Caco-2 (cell line): ENCODE results near the gene NT5C1A. TPM values are rescaled to one million over a fixed set of nuclear protein-coding genes. Genes with fewer than 3 reads are reported as not detected.

ENCODE experiments used
- BruUV-seq: library from RNA; stranded (reverse); fragments of 400-500 nt; replicated peaks from 2 replicates; lab custom pipeline; 2021; lab: Mats Ljungman, UMichigan
- CTCF ChIA-PET: fragments of 300-600 bp; sonication (Branson Sonifier 250); formaldehyde crosslinking; loops from one replicate; lab custom pipeline; 2022; ENCODE audit warnings: antibody characterized with exemption; lab: Charles Lee
- POLR2A ChIA-PET: fragments of 300-600 bp; sonication (Branson Sonifier 250); formaldehyde crosslinking; loops from one replicate; lab custom pipeline; 2022; ENCODE audit warnings: antibody characterized with exemption; lab: Charles Lee
- DNase-seq, 2 experiments: peaks; one replicate each; pipeline versions ENCODE4 v3.0.0 to v3.0.0-alpha.2; 2020 to 2022
- H3K27me3 ChIP-seq: replicated peaks from 2 replicates; pipeline ENCODE4 v1.6.0; 2011; ENCODE audit warnings: low read length; ENCODE audit not compliant: control insufficient read depth, insufficient read depth
- H3K36me3 ChIP-seq: 2 replicates; pipeline ENCODE4 v1.5.1; 2011; ENCODE audit warnings: low read length; ENCODE audit not compliant: control insufficient read depth, insufficient read depth
- H3K4me1 ChIP-seq: fragments of 250-450 bp; sonication (Bioruptor Pico); 2 replicates; pipeline ENCODE4 v1.5.1; 2020; ENCODE audit warnings: mild to moderate bottlenecking
- H3K4me3 ChIP-seq: 2 replicates; pipeline ENCODE4 v1.5.1; 2011; ENCODE audit warnings: low read depth, mild to moderate bottlenecking, control low read depth, low read length
- H3K9me3 ChIP-seq: fragments of 250-450 bp; sonication (Bioruptor Pico); 2 replicates; pipeline ENCODE4 v1.5.1; 2020; ENCODE audit warnings: mild to moderate bottlenecking, moderate library complexity
- H3K27ac Mint-ChIP-seq: one replicate; pipeline ENCODE4 v1.8.0; 2022; ENCODE audit warnings: mixed read lengths; ENCODE audit not compliant: unreplicated experiment
- H3K27me3 Mint-ChIP-seq: one replicate; pipeline ENCODE4 v1.8.0; 2022; ENCODE audit warnings: mixed read lengths; ENCODE audit not compliant: insufficient read depth, unreplicated experiment
- H3K36me3 Mint-ChIP-seq: one replicate; pipeline ENCODE4 v1.8.0; 2022; ENCODE audit warnings: mild to moderate bottlenecking, mixed read lengths; ENCODE audit not compliant: insufficient read depth, unreplicated experiment
- H3K4me1 Mint-ChIP-seq: one replicate; pipeline ENCODE4 v1.8.0; 2022; ENCODE audit warnings: low read depth, mixed read lengths; ENCODE audit not compliant: unreplicated experiment
- H3K4me3 Mint-ChIP-seq: one replicate; pipeline ENCODE4 v1.8.0; 2022; ENCODE audit warnings: mild to moderate bottlenecking, moderate library complexity, mixed read lengths; ENCODE audit not compliant: unreplicated experiment
- H3K9me3 Mint-ChIP-seq: one replicate; pipeline ENCODE4 v1.8.0; 2022; ENCODE audit warnings: mixed read lengths; ENCODE audit not compliant: unreplicated experiment
- CTCF ChIP-seq, 2 experiments: fragments of 200-600 bp in 1 of 2; IDR thresholded peaks; 1 replicate in 1 of 2; 2 replicates in 1 of 2; pipeline versions ENCODE4 v1.5.1 to v1.8.0; 2011 to 2022; ENCODE audit warnings: antibody characterized with exemption in 1 of 2, control low read depth in 1 of 2, inconsistent platforms in 1 of 2, low read depth in 1 of 2, low read length in 1 of 2, mild to moderate bottlenecking in 1 of 2, moderate library complexity in 1 of 2; ENCODE audit not compliant: insufficient read depth in 1 of 2, severe bottlenecking in 1 of 2, unreplicated experiment in 1 of 2
- intact Hi-C: fragments of 100-400 bp; cut with micrococcal nuclease; formaldehyde crosslinking; loops from one replicate; pipeline ENCODE4 v1.10.0; 2022; ENCODE audit not compliant: unreplicated experiment
- total RNA-seq: library from RNA; stranded (reverse); gene quantifications from 2 replicates; pipeline ENCODE4 v1.2.3, GENCODE V29; 2022

NT5C1A gene
- total RNA-seq, 1 experiment from 2014 or later: not detected

- H3K9me3 Mint-ChIP-seq: no peaks in the 10 kb centered on the region
- H3K4me3 Mint-ChIP-seq: no peak overlapping the region
- DNase-seq: no peak
- no TSS peak for BruUV-seq
- H3K27me3 Mint-ChIP-seq: peaks cover 9% of the 10 kb centered on the region
- intact Hi-C loops: no loop called here
- no peak overlapping the region for H3K4me3 ChIP-seq
- H3K27me3 ChIP-seq: no peaks in the 10 kb centered on the region
- H3K4me1 Mint-ChIP-seq: peaks cover 13% of the 10 kb centered on the region
- ChIA-PET CTCF (interaction anchor here (1.0 kb wide), 2 partner anchors 95 to 98 kb away, joined by 5 to 8 read pairs; no protein-coding TSS in a partner anchor), POLR2A (interaction anchor here (1.5 kb wide), 1 partner anchor 9 kb away, joined by 4 read pairs; no protein-coding TSS in a partner anchor)
- no peaks in the 10 kb centered on the region for H3K36me3 ChIP-seq
- no peaks in the 10 kb centered on the region for H3K4me1 ChIP-seq
- TF ChIP-seq CTCF (IDR thresholded peaks at IDR 0.05; ENCODE audit: insufficient read depth in 1 of 2, low read depth in 1 of 2, low read length in 1 of 2, severe bottlenecking in 1 of 2, unreplicated experiment in 1 of 2): no peak
- no peak overlapping the region for H3K27ac Mint-ChIP-seq
- H3K36me3 Mint-ChIP-seq: no peaks in the 10 kb centered on the region
- H3K9me3 ChIP-seq: no peaks in the 10 kb centered on the region
Measured at GRCh38 chr1:39701049-39701439, 29.1 kb upstream of the NT5C1A start.

- no peak for TF ChIP-seq CTCF (IDR thresholded peaks at IDR 0.05; ENCODE audit: insufficient read depth in 1 of 2, low read depth in 1 of 2, low read length in 1 of 2, severe bottlenecking in 1 of 2, unreplicated experiment in 1 of 2)
- H3K27ac Mint-ChIP-seq: no peak overlapping the region
- intact Hi-C loops: no loop called here
- no peaks in the 10 kb centered on the region for H3K9me3 Mint-ChIP-seq
- BruUV-seq: no TSS peak
- H3K36me3 Mint-ChIP-seq: no peaks in the 10 kb centered on the region
- no peaks in the 10 kb centered on the region for H3K4me1 ChIP-seq
- H3K4me1 Mint-ChIP-seq: peaks cover 13% of the 10 kb centered on the region
- POLR2A ChIA-PET: no interaction called here
- H3K9me3 ChIP-seq: no peaks in the 10 kb centered on the region
- no peak overlapping the region for H3K4me3 Mint-ChIP-seq
- CTCF ChIA-PET: no interaction called here
- H3K27me3 ChIP-seq: no peaks in the 10 kb centered on the region
- H3K27me3 Mint-ChIP-seq: peaks cover 9% of the 10 kb centered on the region
- H3K4me3 ChIP-seq: no peak overlapping the region
- no peak for DNase-seq
- H3K36me3 ChIP-seq: no peaks in the 10 kb centered on the region
Measured at GRCh38 chr1:39700348-39700747, 28.4 kb upstream of the NT5C1A start.

GRCh38 chr1:39699419-39699818, 27.5 kb upstream of the NT5C1A start:
- H3K4me3 ChIP-seq: no peak overlapping the region
- BruUV-seq: no TSS peak
- no peaks in the 10 kb centered on the region for H3K4me1 ChIP-seq
- no peaks in the 10 kb centered on the region for H3K36me3 Mint-ChIP-seq
- POLR2A ChIA-PET: no interaction called here
- TF ChIP-seq CTCF (IDR thresholded peaks at IDR 0.05; ENCODE audit: insufficient read depth in 1 of 2, low read depth in 1 of 2, low read length in 1 of 2, severe bottlenecking in 1 of 2, unreplicated experiment in 1 of 2): no peak
- H3K9me3 ChIP-seq: no peaks in the 10 kb centered on the region
- no peak overlapping the region for H3K27ac Mint-ChIP-seq
- intact Hi-C loops: no loop called here
- H3K4me3 Mint-ChIP-seq: no peak overlapping the region
- H3K9me3 Mint-ChIP-seq: no peaks in the 10 kb centered on the region
- peaks cover 9% of the 10 kb centered on the region for H3K27me3 Mint-ChIP-seq
- CTCF ChIA-PET: no interaction called here
- DNase-seq: no peak
- peaks cover 13% of the 10 kb centered on the region for H3K4me1 Mint-ChIP-seq
- H3K36me3 ChIP-seq: no peaks in the 10 kb centered on the region
- no peaks in the 10 kb centered on the region for H3K27me3 ChIP-seq
